SHP77 (cell line): Measurements from ENCODE around the gene RALGPS1.

Experiments used
- DNase-seq, 2 experiments: peaks; one replicate each; lab custom pipeline; 2025; lab: John Stamatoyannopoulos, UW

Gene RALGPS1

GRCh38 chr9:127174386-127175318 is 260.1 kb downstream of the RALGPS1 start:
- no peak for DNase-seq

- DNase-seq = no peak
Measured at GRCh38 chr9:127175319-127175715, 260.7 kb downstream of the RALGPS1 start.

GRCh38 chr9:127175764-127176163 is 261.2 kb downstream of the RALGPS1 start:
- no peak for DNase-seq

- DNase-seq = no peak
Measured at GRCh38 chr9:127176631-127177030, 262.0 kb downstream of the RALGPS1 start.

GRCh38 chr9:127177231-127177630 is 262.6 kb downstream of the RALGPS1 start:
- DNase-seq = no peak

- DNase-seq = no peak
Measured at GRCh38 chr9:127177665-127178265, 263.2 kb downstream of the RALGPS1 start.

GRCh38 chr9:127178686-127179632 is 264.4 kb downstream of the RALGPS1 start:
- no peak for DNase-seq

- no peak for DNase-seq
Measured at GRCh38 chr9:127179633-127180441, 265.3 kb downstream of the RALGPS1 start.

- DNase-seq = no peak
Measured at GRCh38 chr9:127180457-127181314, 266.1 kb downstream of the RALGPS1 start.

- no peak for DNase-seq
Measured at GRCh38 chr9:127181315-127181580, 266.7 kb downstream of the RALGPS1 start.

GRCh38 chr9:127181595-127182190 is 267.1 kb downstream of the RALGPS1 start:
- DNase-seq = no peak

GRCh38 chr9:127182901-127183746 is 268.5 kb downstream of the RALGPS1 start:
- no peak for DNase-seq

GRCh38 chr9:127183814-127184582 is 269.4 kb downstream of the RALGPS1 start:
- no peak for DNase-seq

- no peak for DNase-seq
Measured at GRCh38 chr9:127184641-127185040, 270.1 kb downstream of the RALGPS1 start.

- DNase-seq = no peak
Measured at GRCh38 chr9:127185181-127185580, 270.6 kb downstream of the RALGPS1 start.

GRCh38 chr9:127185931-127186781 is 271.6 kb downstream of the RALGPS1 start:
- DNase-seq = no peak

- no peak for DNase-seq
Measured at GRCh38 chr9:127186806-127187205, 272.2 kb downstream of the RALGPS1 start.
